Calu3 (cell line): ENCODE measurements around the gene STX18. TPM values are rescaled to one million over a fixed set of nuclear protein-coding genes. Genes with fewer than 3 reads are reported as not detected.

Experiments
- BruUV-seq: library from RNA; stranded (reverse); fragments of 400-500 nt; replicated peaks from 2 replicates; lab custom pipeline; 2021; lab: Mats Ljungman, UMichigan
- CTCF ChIA-PET: fragments of 300-600 bp; sonication (Branson Sonifier 250); formaldehyde crosslinking; loops from one replicate; lab custom pipeline; 2022; ENCODE audit warnings: antibody characterized with exemption; lab: Charles Lee
- DNase-seq: peaks from one replicate; pipeline ENCODE4 v3.0.0; 2022
- H3K27ac Mint-ChIP-seq: one replicate; pipeline ENCODE4 v1.8.0; 2022; ENCODE audit warnings: mixed read lengths; ENCODE audit not compliant: unreplicated experiment
- H3K27me3 Mint-ChIP-seq: one replicate; pipeline ENCODE4 v1.8.0; 2022; ENCODE audit warnings: mixed read lengths; ENCODE audit not compliant: unreplicated experiment
- H3K36me3 Mint-ChIP-seq: one replicate; pipeline ENCODE4 v1.8.0; 2022; ENCODE audit warnings: mild to moderate bottlenecking, moderate library complexity, mixed read lengths; ENCODE audit not compliant: insufficient read depth, unreplicated experiment
- H3K4me1 Mint-ChIP-seq: one replicate; pipeline ENCODE4 v1.8.0; 2022; ENCODE audit warnings: mild to moderate bottlenecking, low read depth, mixed read lengths; ENCODE audit not compliant: unreplicated experiment
- H3K4me3 Mint-ChIP-seq: one replicate; pipeline ENCODE4 v1.8.0; 2022; ENCODE audit warnings: mild to moderate bottlenecking, low read depth, moderate library complexity, mixed read lengths; ENCODE audit not compliant: unreplicated experiment
- H3K9me3 Mint-ChIP-seq: one replicate; pipeline ENCODE4 v1.8.0; 2022; ENCODE audit warnings: low read depth, mixed read lengths; ENCODE audit not compliant: unreplicated experiment
- CTCF ChIP-seq: fragments of 200-600 bp; IDR thresholded peaks from one replicate; pipeline ENCODE4 v1.8.0; 2022; ENCODE audit warnings: antibody characterized with exemption; ENCODE audit not compliant: unreplicated experiment
- intact Hi-C: fragments of 100-400 bp; cut with micrococcal nuclease; formaldehyde crosslinking; loops from one replicate; pipeline ENCODE4 v1.10.0; 2022; ENCODE audit not compliant: unreplicated experiment
- total RNA-seq: library from RNA; stranded (reverse); gene quantifications from 2 replicates; pipeline ENCODE4 v1.2.3, GENCODE V29; 2022

The STX18 gene
- total RNA-seq, 1 experiment from 2014 or later: 27.3 TPM

- no peak for DNase-seq
- Mint-ChIP-seq H3K9me3 (no peaks in the 10 kb centered on the region), H3K27me3 (peaks cover 24% of the 10 kb centered on the region), H3K36me3 (peaks cover 3% of the 10 kb centered on the region), H3K4me3 (no peak overlapping the region), H3K27ac (no peak overlapping the region), H3K4me1 (no peaks in the 10 kb centered on the region)
- TF ChIP-seq CTCF: no peak
- intact Hi-C loops: no loop called here
- CTCF ChIA-PET: interaction anchor here (0.6 kb wide), 1 partner anchor 35 kb away, joined by 3 read pairs; no protein-coding TSS in a partner anchor
- no TSS peak for BruUV-seq
Measured at GRCh38 chr4:4410271-4410670, 131.6 kb downstream of the STX18 start.

- Mint-ChIP-seq H3K4me3 (no peak overlapping the region), H3K36me3 (peaks cover 3% of the 10 kb centered on the region), H3K4me1 (no peaks in the 10 kb centered on the region), H3K27ac (no peak overlapping the region), H3K27me3 (peaks cover 24% of the 10 kb centered on the region), H3K9me3 (no peaks in the 10 kb centered on the region)
- BruUV-seq: no TSS peak
- intact Hi-C loops: no loop called here
- DNase-seq: no peak
- CTCF ChIA-PET: no interaction called here
- TF ChIP-seq CTCF: no peak
Measured at GRCh38 chr4:4409416-4410115, 132.3 kb downstream of the STX18 start.

- CTCF ChIA-PET: no interaction called here
- intact Hi-C loops: no loop called here
- Mint-ChIP-seq H3K9me3 (no peaks in the 10 kb centered on the region), H3K4me3 (no peak overlapping the region), H3K36me3 (peaks cover 3% of the 10 kb centered on the region), H3K27me3 (peaks cover 31% of the 10 kb centered on the region), H3K27ac (no peak overlapping the region), H3K4me1 (no peaks in the 10 kb centered on the region)
- no peak for DNase-seq
- BruUV-seq: no TSS peak
- TF ChIP-seq CTCF: no peak
Measured at GRCh38 chr4:4408576-4409335, 133.1 kb downstream of the STX18 start.

- no peaks in the 10 kb centered on the region for H3K4me1 Mint-ChIP-seq
- no peak for DNase-seq
- TF ChIP-seq CTCF: no peak
- H3K4me3 Mint-ChIP-seq: no peak overlapping the region
- CTCF ChIA-PET: no interaction called here
- H3K27me3 Mint-ChIP-seq: peaks cover 38% of the 10 kb centered on the region
- peaks cover 3% of the 10 kb centered on the region for H3K36me3 Mint-ChIP-seq
- intact Hi-C loops: no loop called here
- no TSS peak for BruUV-seq
- no peaks in the 10 kb centered on the region for H3K9me3 Mint-ChIP-seq
- H3K27ac Mint-ChIP-seq: no peak overlapping the region
Measured at GRCh38 chr4:4408132-4408523, 133.7 kb downstream of the STX18 start.
